K562 (cell line): ENCODE results near the gene PNMA3. TPM values are rescaled to one million over a fixed set of nuclear protein-coding genes. Genes with fewer than 3 reads are reported as not detected.

ENCODE experiments used
- ATAC-seq: fragments of 200-7000 bp; cut with Tn5 transposase; 3 replicates; pipeline ENCODE4 v1.9.1; 2020; ENCODE audit warnings: moderate library complexity
- BruUV-seq: library from RNA; stranded (reverse); fragments of 400-500 nt; replicated peaks from 2 replicates; lab custom pipeline; 2021; lab: Mats Ljungman, UMichigan
- CTCF ChIA-PET: fragments of 300-600 bp; formaldehyde crosslinking; extraction: SDS; loops from one replicate; lab custom pipeline; 2021; ENCODE audit warnings: low intra/inter-chr PET ratio; lab: Yijun Ruan, JAX
- POLR2A ChIA-PET: fragments of 300-600, 350-650 bp; sonication (Branson Sonifier 250); formaldehyde crosslinking; extraction: SDS; loops from one replicate; lab custom pipeline; 2021; ENCODE audit warnings: antibody characterized with exemption, inconsistent platforms; lab: Yijun Ruan, JAX
- DNase-seq, 4 experiments: peaks; one replicate each; pipeline versions ENCODE4 v3.0.0 to v3.0.0-alpha.2; 2011 to 2018; ENCODE audit warnings: low spot score in 3 of 4, mixed read lengths in 3 of 4; ENCODE audit errors: extremely low read depth in 1 of 4
- FAIRE-seq: peaks from 2 replicates; lab custom pipeline; 2011; peaks lifted over from hg19 to GRCh38; lab: Jason Lieb, UNC
- H2AFZ ChIP-seq: 2 replicates; pipeline ENCODE4 v1.6.0; 2011; ENCODE audit warnings: low read depth, low read length, control low read depth, inconsistent platforms
- H3K27ac ChIP-seq: fragments of 200-600 bp; 3 replicates; pipeline ENCODE4 v1.8.0; 2011; ENCODE audit warnings: low read depth, mild to moderate bottlenecking, control low read depth, inconsistent platforms, low read length, moderate library complexity, mixed read lengths; ENCODE audit errors: extremely low read depth
- H3K27me3 ChIP-seq, 2 experiments: fragments of 300-600 bp in 1 of 2; 2 replicates in 1 of 2; 3 replicates in 1 of 2; pipeline versions ENCODE4 v1.6.0 to v1.8.0; 2011; ENCODE audit warnings: inconsistent platforms in 2 of 2, low read length in 2 of 2, mild to moderate bottlenecking in 1 of 2, mixed read lengths in 1 of 2, moderate library complexity in 1 of 2; ENCODE audit not compliant: control insufficient read depth in 2 of 2, insufficient read depth in 2 of 2
- H3K36me3 ChIP-seq: fragments of 300-600 bp; 3 replicates; pipeline ENCODE4 v1.8.0; 2011; ENCODE audit warnings: mild to moderate bottlenecking, low read length, inconsistent platforms; ENCODE audit not compliant: control insufficient read depth, insufficient read depth
- H3K4me1 ChIP-seq, 2 experiments: fragments of 200-600 bp in 1 of 2; replicated peaks in 1 of 2; 2 replicates in 1 of 2; 3 replicates in 1 of 2; pipeline versions ENCODE4 v1.5.1 to v1.8.0; 2011; ENCODE audit warnings: inconsistent platforms in 2 of 2, low read length in 2 of 2, mild to moderate bottlenecking in 1 of 2, mixed read lengths in 1 of 2, moderate library complexity in 1 of 2; ENCODE audit not compliant: control insufficient read depth in 2 of 2, insufficient read depth in 2 of 2
- H3K4me2 ChIP-seq: 2 replicates; pipeline ENCODE4 v1.6.1; 2011; ENCODE audit warnings: low read length, control low read depth, inconsistent platforms, mixed read lengths; ENCODE audit not compliant: insufficient read depth
- H3K4me3 ChIP-seq: fragments of 200-600 bp; sonication (generic), shearing (Covaris generic); 2 replicates; pipeline ENCODE4 v1.5.1; 2016; ENCODE audit warnings: control low read depth, inconsistent platforms
- H3K79me2 ChIP-seq: fragments of 200-600 bp; 3 replicates; pipeline ENCODE4 v1.8.0; 2011; ENCODE audit warnings: low read length, inconsistent platforms; ENCODE audit not compliant: control insufficient read depth, insufficient read depth
- H3K9ac ChIP-seq, 2 experiments: 2 replicates each; pipeline versions ENCODE4 v1.6.0 to v1.6.1; 2011; ENCODE audit warnings: low read depth in 2 of 2, low read length in 2 of 2, control low read depth in 1 of 2, inconsistent platforms in 1 of 2, mild to moderate bottlenecking in 1 of 2, mixed read lengths in 1 of 2; ENCODE audit not compliant: insufficient read depth in 1 of 2
- H3K9me1 ChIP-seq: one replicate; pipeline ENCODE4 v1.6.0; 2011; ENCODE audit warnings: inconsistent platforms, mild to moderate bottlenecking, low read length, moderate library complexity; ENCODE audit not compliant: control insufficient read depth, insufficient read depth
- H3K9me3 ChIP-seq: replicated peaks from 2 replicates; pipeline ENCODE4 v1.5.1; 2011; ENCODE audit warnings: low read depth, low read length, inconsistent platforms; ENCODE audit not compliant: control insufficient read depth, insufficient read depth
- H4K20me1 ChIP-seq: replicated peaks from 2 replicates; pipeline ENCODE4 v1.6.1; 2011; ENCODE audit warnings: low read length, inconsistent platforms, mixed read lengths; ENCODE audit not compliant: control insufficient read depth, insufficient read depth
- BMI1 ChIP-seq: fragments of 150-350 bp; IDR thresholded peaks from 2 replicates; pipeline ENCODE4 v1.6.1; 2014; ENCODE audit warnings: low read length
- C11orf30 ChIP-seq: fragments of 450-650 bp; IDR thresholded peaks from 2 replicates; pipeline ENCODE4 v1.6.1; 2016; ENCODE audit warnings: low read depth, mild to moderate bottlenecking
- DNMT1 ChIP-seq: fragments of 450-650 bp; IDR thresholded peaks from 2 replicates; pipeline ENCODE4 v1.6.1; 2016; ENCODE audit warnings: antibody characterized with exemption, mild to moderate bottlenecking
- FOSL1 ChIP-seq: fragments of 200-800 bp; sonication (Bioruptor generic); conservative IDR thresholded peaks from 2 replicates; pipeline ENCODE4 v1.6.1; 2016; ENCODE audit warnings: missing genetic modification characterization, missing compliant biosample characterization
- FOXO4 ChIP-seq: fragments of 450-650 bp; formaldehyde crosslinking; IDR thresholded peaks from 2 replicates; pipeline ENCODE4 v1.4.0; 2020; ENCODE audit warnings: mild to moderate bottlenecking, moderate library complexity
- HES1 ChIP-seq: fragments of 450-650 bp; IDR thresholded peaks from 2 replicates; pipeline ENCODE4 v1.6.1; 2016; ENCODE audit warnings: low read depth, mild to moderate bottlenecking, moderate library complexity
- JUND ChIP-seq, 2 experiments: IDR thresholded peaks; 2 replicates in 1 of 2; 3 replicates in 1 of 2; pipeline ENCODE4 v1.6.1; 2011; ENCODE audit warnings: borderline replicate concordance in 2 of 2, low read depth in 2 of 2, low read length in 2 of 2, improper control_type of control experiment in 1 of 2, missing biosample characterization in 1 of 2, missing genetic modification characterization in 1 of 2, missing genetic modification reagents in 1 of 2
- KHSRP ChIP-seq: fragments of 450-650 bp; IDR thresholded peaks from 2 replicates; pipeline ENCODE4 v1.6.1; 2017
- MAZ ChIP-seq, 2 experiments: fragments of 450-650 bp in 1 of 2; sonication (generic) in 1 of 2; formaldehyde crosslinking; IDR thresholded peaks in 1 of 2; conservative IDR thresholded peaks in 1 of 2; 2 replicates each; pipeline versions ENCODE4 v1.4.0 to v1.5.0; 2020; ENCODE audit warnings: mild to moderate bottlenecking in 1 of 2, missing genetic modification reagents in 1 of 2
- NFATC3 ChIP-seq: fragments of 450-650 bp; IDR thresholded peaks from 2 replicates; pipeline ENCODE4 v1.6.1; 2017; ENCODE audit warnings: mild to moderate bottlenecking
- NFIC ChIP-seq: fragments of 450-650 bp; IDR thresholded peaks from 2 replicates; pipeline ENCODE4 v1.6.1; 2017; ENCODE audit warnings: mild to moderate bottlenecking, inconsistent platforms
- NR2C1 ChIP-seq, 2 experiments: fragments of 450-650 bp; IDR thresholded peaks; 2 replicates each; pipeline ENCODE4 v1.6.1; 2017; ENCODE audit warnings: mild to moderate bottlenecking in 2 of 2, antibody characterized with exemption in 1 of 2, inconsistent platforms in 1 of 2, missing compliant biosample characterization in 1 of 2, missing genetic modification characterization in 1 of 2
- POLR3G ChIP-seq: IDR thresholded peaks from 2 replicates; pipeline ENCODE4 v1.6.1; 2011; ENCODE audit not compliant: insufficient read length, insufficient replicate concordance; ENCODE audit errors: extremely low read depth
- PTBP1 ChIP-seq: fragments of 200-400 bp; formaldehyde crosslinking; IDR thresholded peaks from 2 replicates; pipeline ENCODE4 v1.6.1; 2017; ENCODE audit warnings: low read depth, low read length
- SNRNP70 ChIP-seq: fragments of 200-400 bp; formaldehyde crosslinking; optimal IDR thresholded peaks from 2 replicates; pipeline ENCODE3; 2017; ENCODE audit warnings: low read depth, low read length
- SRSF3 ChIP-seq: fragments of 200-400 bp; formaldehyde crosslinking; IDR thresholded peaks from 2 replicates; pipeline ENCODE4 v1.6.1; 2016; ENCODE audit warnings: mild to moderate bottlenecking, low read length, moderate library complexity; ENCODE audit not compliant: insufficient read depth
- SRSF9 ChIP-seq: fragments of 200-400 bp; formaldehyde crosslinking; IDR thresholded peaks from 2 replicates; pipeline ENCODE4 v1.6.1; 2017; ENCODE audit warnings: low read depth, low read length, borderline replicate concordance
- ZNF282 ChIP-seq: sonication (generic); formaldehyde crosslinking; IDR thresholded peaks from 2 replicates; pipeline ENCODE4 v1.8.1; 2023; ENCODE audit warnings: missing genetic modification reagents
- ZNF316 ChIP-seq: fragments of 450-650 bp; IDR thresholded peaks from 2 replicates; pipeline ENCODE4 v1.6.1; 2016
- ZNF707 ChIP-seq: fragments of 250-450 bp; sonication (Bioruptor Pico); conservative IDR thresholded peaks from 2 replicates; pipeline ENCODE4 v1.8.0; 2022; ENCODE audit warnings: inconsistent platforms, mild to moderate bottlenecking, moderate library complexity
- ZZZ3 ChIP-seq: fragments of 450-650 bp; IDR thresholded peaks from 2 replicates; pipeline ENCODE4 v1.6.1; 2016; ENCODE audit warnings: antibody characterized with exemption, mild to moderate bottlenecking, moderate library complexity
- WGBS: fragments of 100-300 bp; shearing (Covaris generic); methylation state at CpG from one replicate; pipeline ENCODE4 v1.1.6; 2016; ENCODE audit warnings: low coverage, mixed read lengths; ENCODE audit not compliant: insufficient coverage; ENCODE audit errors: missing lambda C conversion rate; 5-methylcytosine and 5-hydroxymethylcytosine counted together
- in situ Hi-C: fragments of 300-500 bp; cut with MboI; formaldehyde crosslinking; loops from 4 replicates; pipeline ENCODE4 v1.15.0; 2018; ENCODE audit warnings: inconsistent platforms, mixed read lengths
- intact Hi-C: fragments of 100-400 bp; cut with micrococcal nuclease; formaldehyde crosslinking; loops from 2 replicates; pipeline ENCODE4 v1.14.2; 2022
- polyA plus RNA-seq, 8 experiments: library from polyadenylated mRNA; depleted of rRNA in 4 of 8; stranded (reverse) in 5 of 8; unstranded in 3 of 8; fragments of >200 nt; fragmentation: Nextera tagmentation in 2 of 8; fragmentation: Illumina TruSeq in 1 of 8; extraction: Ambion mirVana in 2 of 8; extraction: Trizol in 1 of 8; gene quantifications; 2 replicates each; pipeline versions ENCODE4 v1.2.1 to v1.2.3, GENCODE V29; 2011 to 2014; ENCODE audit warnings: inconsistent platforms in 1 of 8, missing spikeins in 1 of 8
- total RNA-seq, 7 experiments: library from RNA; depleted of rRNA in 6 of 7; stranded (reverse); fragments of >200 nt in 6 of 7; fragmentation: Illumina TruSeq in 2 of 7; extraction: Trizol in 2 of 7; gene quantifications; 2 replicates each; pipeline versions ENCODE4 v1.2.1 to v1.2.3, GENCODE V29; 2011 to 2021; ENCODE audit warnings: low replicate concordance in 1 of 7
- TF ChIP-seq, protein P1 (sequence below): fragments of 450-650 bp; formaldehyde crosslinking; IDR thresholded peaks from 2 replicates; pipeline ENCODE4 v1.4.0; 2022; ENCODE audit warnings: mild to moderate bottlenecking, moderate library complexity

PNMA3 gene
- total and polyA plus RNA-seq, 9 of the 15 experiments (the other 6 are each of a cell fraction or from before 2014, with no cell fraction given) = 0.01 to 1.5 (median 0.95) TPM; not detected in 1

- no peak overlapping the region for H3K27ac ChIP-seq
- H3K9me3 ChIP-seq = no peaks in the 10 kb centered on the region
- 20% methylated on average over 6 of the region's 6 CpGs for WGBS
- H2AFZ ChIP-seq = peak overlapping the region; percentile 88
- DNase-seq (peak; percentile 16 to 41 (median 30)), ATAC-seq (peak; percentile 55; the same call in 1 of the 3 replicates), FAIRE-seq (no peak)
- H3K79me2 ChIP-seq = no peaks in the 10 kb centered on the region
- CTCF ChIA-PET = no interaction called here
- H3K4me1 ChIP-seq = peaks cover 4 to 18% of the 10 kb centered on the region in 2 experiments; a peak in 4 of 5 replicates
- peak overlapping the region in 1 of 2 experiments; percentile 31; a peak in 2 of 4 replicates for H3K9ac ChIP-seq
- H3K27me3 ChIP-seq = no peaks in the 10 kb centered on the region
- peak overlapping the region; percentile 37; the same call in 1 of the 2 replicates for H3K4me2 ChIP-seq
- no peaks in the 10 kb centered on the region for H3K36me3 ChIP-seq
- no peak overlapping the region for H3K4me3 ChIP-seq
- POLR2A ChIA-PET = no interaction called here
- in situ Hi-C loops (no loop called here), intact Hi-C loops (no loop called here)
- BruUV-seq = no TSS peak
- no peaks in the 10 kb centered on the region for H3K9me1 ChIP-seq
- H4K20me1 ChIP-seq = no peaks in the 10 kb centered on the region
- TF ChIP-seq ZZZ3 (no peak), SRSF9 (no peak), C11orf30 (peak; percentile 84), SNRNP70 (no peak), NR2C1 (IDR thresholded peaks at IDR 0.05) (no peak), NR2C1 (tag; IDR thresholded peaks at IDR 0.05) (peak; percentile 57), KHSRP (no peak), ZNF282 (no peak), DNMT1 (no peak), ZNF707 (CRISPR knock-in tag) (no peak), JUND (IDR thresholded peaks at IDR 0.05; ENCODE audit: borderline replicate concordance, low read depth, low read length) (no peak), JUND (tag; IDR thresholded peaks at IDR 0.05; ENCODE audit: borderline replicate concordance, low read depth, low read length) (peak; percentile 51; the same call in 1 of the 3 replicates), SRSF3 (no peak), POLR3G (no peak), MAZ (CRISPR knock-in tag; conservative IDR thresholded peaks at IDR 0.05 in 1 of 2, IDR thresholded peaks at IDR 0.05 in 1 of 2) (no peak), FOSL1 (tag) (peak; percentile 39), ZNF316 (peak; percentile 70), NFIC (no peak), NFATC3 (no peak), BMI1 (no peak), FOXO4 (CRISPR knock-in tag) (no peak), HES1 (no peak), PTBP1 (no peak)
- TF ChIP-seq, protein P1, sequence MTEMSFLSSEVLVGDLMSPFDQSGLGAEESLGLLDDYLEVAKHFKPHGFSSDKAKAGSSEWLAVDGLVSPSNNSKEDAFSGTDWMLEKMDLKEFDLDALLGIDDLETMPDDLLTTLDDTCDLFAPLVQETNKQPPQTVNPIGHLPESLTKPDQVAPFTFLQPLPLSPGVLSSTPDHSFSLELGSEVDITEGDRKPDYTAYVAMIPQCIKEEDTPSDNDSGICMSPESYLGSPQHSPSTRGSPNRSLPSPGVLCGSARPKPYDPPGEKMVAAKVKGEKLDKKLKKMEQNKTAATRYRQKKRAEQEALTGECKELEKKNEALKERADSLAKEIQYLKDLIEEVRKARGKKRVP (CRISPR knock-in tag) = no peak
Measured at GRCh38 chrX:153065389-153065788, 9.1 kb downstream of the PNMA3 start.
